ENCODE measurements around the gene MUC5B. TPM values are rescaled to one million over a fixed set of nuclear protein-coding genes. Genes with fewer than 3 reads are reported as not detected.

The MUC5B gene
- total RNA-seq, 1 donor from 2014 or later = 0.25 TPM

DNA sequence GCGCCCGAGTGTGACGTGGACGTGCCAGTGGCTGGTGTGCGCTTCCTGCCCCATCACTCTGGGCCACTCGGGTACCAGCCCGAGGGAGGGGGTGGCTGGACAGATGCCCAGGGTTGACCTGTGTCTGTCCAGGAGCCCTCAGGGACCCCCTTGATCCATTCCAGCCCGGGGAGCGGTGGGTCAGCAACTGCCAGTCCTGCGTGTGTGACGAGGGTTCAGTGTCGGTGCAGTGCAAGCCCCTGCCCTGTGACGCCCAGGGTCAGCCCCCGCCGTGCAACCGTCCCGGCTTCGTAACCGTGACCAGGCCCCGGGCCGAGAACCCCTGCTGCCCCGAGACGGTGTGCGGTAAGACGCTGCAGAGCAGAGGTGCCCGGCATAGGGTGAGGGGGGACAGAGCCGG, 34.5 kb downstream of the MUC5B start:
- TF ChIP-seq POLR2AphosphoS5 (IDR thresholded peaks at IDR 0.05; ENCODE audit: insufficient read depth in 1 of 2, low read depth in 1 of 2) (no peak), POLR2A (IDR thresholded peaks at IDR 0.05) (no peak), CTCF (IDR thresholded peaks at IDR 0.05) (no peak)
- no peaks in the 10 kb centered on the region for H3K9me3 ChIP-seq
- DNase-seq (ENCODE audit: extremely low spot score in 2 of 2) = no peak
- H3K36me3 ChIP-seq = no peaks in the 10 kb centered on the region
- H3K27ac ChIP-seq = no peak overlapping the region
- peaks cover 11% of the 10 kb centered on the region for H3K4me1 ChIP-seq
- intact Hi-C loops (cut with DNase I) = no loop called here
- H3K4me3 ChIP-seq = no peak overlapping the region
- H3K27me3 ChIP-seq = no peaks in the 10 kb centered on the region

DNA sequence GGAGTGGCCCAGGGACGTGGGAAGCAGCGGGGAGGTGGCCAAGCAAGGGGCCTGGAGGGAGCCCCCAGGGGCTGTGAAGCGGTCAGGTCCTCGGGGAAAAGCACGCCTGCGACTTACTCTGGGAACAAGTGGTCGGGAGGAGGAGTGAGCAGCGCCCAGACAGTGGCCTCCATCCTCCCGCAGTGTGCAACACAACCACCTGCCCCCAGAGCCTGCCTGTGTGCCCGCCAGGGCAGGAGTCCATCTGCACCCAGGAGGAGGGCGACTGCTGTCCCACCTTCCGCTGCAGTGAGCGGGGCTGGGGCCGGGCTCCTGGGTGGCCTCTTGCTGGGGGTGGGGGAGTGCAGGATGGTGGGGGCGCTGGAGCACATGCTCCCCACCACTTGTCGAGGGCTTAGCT, 35.0 kb downstream of the MUC5B start:
- intact Hi-C loops (cut with DNase I) = no loop called here
- Histone ChIP-seq H3K27ac (no peak overlapping the region), H3K27me3 (no peaks in the 10 kb centered on the region), H3K4me1 (peaks cover 15% of the 10 kb centered on the region), H3K36me3 (no peaks in the 10 kb centered on the region), H3K4me3 (no peak overlapping the region), H3K9me3 (no peaks in the 10 kb centered on the region)
- no peak for DNase-seq (ENCODE audit: extremely low spot score in 2 of 2)
- TF ChIP-seq POLR2A (IDR thresholded peaks at IDR 0.05) (no peak), CTCF (IDR thresholded peaks at IDR 0.05) (no peak), POLR2AphosphoS5 (IDR thresholded peaks at IDR 0.05; ENCODE audit: insufficient read depth in 1 of 2, low read depth in 1 of 2) (no peak)

DNA sequence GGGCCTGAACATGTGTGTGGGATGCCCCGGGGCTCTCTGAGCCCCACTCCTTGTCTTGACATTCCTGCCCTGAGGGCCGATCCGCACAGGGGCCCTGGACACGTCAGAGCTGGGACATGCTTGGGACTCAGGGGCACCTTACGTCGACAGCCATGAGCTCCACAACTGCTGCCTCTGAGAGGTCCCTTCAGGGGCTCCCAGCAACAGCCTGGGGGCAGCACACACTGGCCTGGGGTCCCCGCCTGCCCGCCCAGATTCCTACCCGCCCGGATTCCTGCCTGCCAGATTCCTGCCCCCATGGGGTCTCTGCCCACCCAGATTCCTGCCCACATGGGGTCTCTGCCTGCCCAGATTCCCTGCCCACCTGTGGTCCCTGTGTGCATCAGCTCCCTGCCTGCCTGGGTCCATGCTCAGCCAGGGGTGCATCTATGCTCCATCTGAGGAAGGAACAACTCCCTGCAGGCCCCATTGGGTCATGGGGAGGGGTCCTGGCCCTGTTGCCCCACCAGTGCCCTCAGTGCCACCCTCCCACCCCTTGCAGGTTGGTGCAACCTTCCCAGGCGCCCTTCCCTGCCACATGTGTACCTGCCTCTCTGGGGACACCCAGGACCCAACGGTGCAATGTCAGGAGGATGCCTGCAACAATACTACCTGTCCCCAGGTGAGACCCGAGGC, 35.7 kb downstream of the MUC5B start:
- intact Hi-C loops (cut with DNase I) = no loop called here

DNA sequence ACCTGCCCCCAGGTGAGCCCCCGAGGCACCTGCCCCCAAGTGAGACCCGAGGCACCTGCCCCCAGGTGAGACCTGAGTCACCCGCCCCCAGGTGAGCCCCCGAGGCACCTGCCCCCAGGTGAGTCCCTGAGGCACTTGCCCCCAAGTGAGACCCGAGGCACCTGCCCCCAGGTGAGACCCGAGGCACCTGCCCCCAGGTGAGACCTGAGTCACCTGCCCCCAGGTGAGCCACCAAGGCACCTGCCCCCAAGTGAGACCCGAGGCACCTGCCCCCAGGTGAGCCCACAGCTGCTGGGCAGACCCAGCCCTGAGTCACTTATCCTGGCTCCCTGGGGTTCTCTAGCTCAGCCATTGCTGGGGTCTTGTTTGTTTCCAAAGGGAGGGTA, 36.2 kb downstream of the MUC5B start:
- Histone ChIP-seq H3K4me3 (no peak overlapping the region), H3K27me3 (no peaks in the 10 kb centered on the region), H3K36me3 (no peaks in the 10 kb centered on the region), H3K9me3 (no peaks in the 10 kb centered on the region), H3K27ac (no peak overlapping the region), H3K4me1 (peaks cover 19% of the 10 kb centered on the region)
- intact Hi-C loops (cut with DNase I) = no loop called here
- TF ChIP-seq POLR2AphosphoS5 (IDR thresholded peaks at IDR 0.05; ENCODE audit: insufficient read depth in 1 of 2, low read depth in 1 of 2) (no peak), POLR2A (IDR thresholded peaks at IDR 0.05) (no peak), CTCF (IDR thresholded peaks at IDR 0.05) (no peak)
- no peak for DNase-seq (ENCODE audit: extremely low spot score in 2 of 2)

More for the DNA sequence above, 35.7 kb downstream of the MUC5B start:
- DNase-seq (ENCODE audit: extremely low spot score in 2 of 2) = no peak
- Histone ChIP-seq H3K9me3 (no peaks in the 10 kb centered on the region), H3K27ac (no peak overlapping the region), H3K36me3 (no peaks in the 10 kb centered on the region), H3K4me3 (no peak overlapping the region), H3K27me3 (no peaks in the 10 kb centered on the region), H3K4me1 (peaks cover 19% of the 10 kb centered on the region)
- TF ChIP-seq POLR2AphosphoS5 (IDR thresholded peaks at IDR 0.05; ENCODE audit: insufficient read depth in 1 of 2, low read depth in 1 of 2) (no peak), CTCF (IDR thresholded peaks at IDR 0.05) (no peak), POLR2A (IDR thresholded peaks at IDR 0.05) (no peak)

DNA sequence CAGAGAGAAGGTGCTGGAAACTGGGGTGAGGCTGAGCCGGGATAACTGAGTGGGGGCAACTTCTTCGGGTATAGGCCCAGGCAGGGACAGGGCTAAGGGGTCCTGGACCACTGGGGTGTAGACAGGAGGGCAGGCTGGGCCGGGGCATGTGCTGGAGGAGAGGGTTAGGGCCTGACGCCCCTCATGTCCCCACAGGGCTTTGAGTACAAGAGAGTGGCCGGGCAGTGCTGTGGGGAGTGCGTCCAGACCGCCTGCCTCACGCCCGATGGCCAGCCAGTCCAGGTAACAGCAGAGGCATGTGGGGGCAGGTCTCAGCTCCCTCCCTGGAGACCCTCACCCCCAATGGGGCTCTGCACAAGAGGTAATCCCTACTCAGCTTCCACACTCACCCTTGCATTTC, 36.7 kb downstream of the MUC5B start:
- TF ChIP-seq CTCF (IDR thresholded peaks at IDR 0.05) (no peak), POLR2AphosphoS5 (IDR thresholded peaks at IDR 0.05; ENCODE audit: insufficient read depth in 1 of 2, low read depth in 1 of 2) (no peak), POLR2A (IDR thresholded peaks at IDR 0.05) (no peak)
- H3K36me3 ChIP-seq = no peaks in the 10 kb centered on the region
- H3K9me3 ChIP-seq = no peaks in the 10 kb centered on the region
- H3K27me3 ChIP-seq = no peaks in the 10 kb centered on the region
- no peak for DNase-seq (ENCODE audit: extremely low spot score in 2 of 2)
- H3K27ac ChIP-seq = no peak overlapping the region
- intact Hi-C loops (cut with DNase I) = no loop called here
- H3K4me3 ChIP-seq = no peak overlapping the region
- peaks cover 19% of the 10 kb centered on the region for H3K4me1 ChIP-seq

All from vagina (tissue), 2 donors.